Measurements from ENCODE around the gene PFKL. TPM values are rescaled to one million over a fixed set of nuclear protein-coding genes. Genes with fewer than 3 reads are reported as not detected.

The PFKL gene
- total RNA-seq, 1 experiment from 2014 or later: 134 TPM

- TF ChIP-seq, protein P1, sequence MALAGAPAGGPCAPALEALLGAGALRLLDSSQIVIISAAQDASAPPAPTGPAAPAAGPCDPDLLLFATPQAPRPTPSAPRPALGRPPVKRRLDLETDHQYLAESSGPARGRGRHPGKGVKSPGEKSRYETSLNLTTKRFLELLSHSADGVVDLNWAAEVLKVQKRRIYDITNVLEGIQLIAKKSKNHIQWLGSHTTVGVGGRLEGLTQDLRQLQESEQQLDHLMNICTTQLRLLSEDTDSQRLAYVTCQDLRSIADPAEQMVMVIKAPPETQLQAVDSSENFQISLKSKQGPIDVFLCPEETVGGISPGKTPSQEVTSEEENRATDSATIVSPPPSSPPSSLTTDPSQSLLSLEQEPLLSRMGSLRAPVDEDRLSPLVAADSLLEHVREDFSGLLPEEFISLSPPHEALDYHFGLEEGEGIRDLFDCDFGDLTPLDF (CRISPR knock-in tag; IDR thresholded peaks at IDR 0.05): no peak
- TF ChIP-seq ZNF232 (CRISPR knock-in tag; IDR thresholded peaks at IDR 0.05): no peak
- no peak for TF ChIP-seq OVOL2 (CRISPR knock-in tag; IDR thresholded peaks at IDR 0.05; ENCODE audit: borderline replicate concordance)
- no peak for TF ChIP-seq ESRRA (CRISPR knock-in tag; IDR thresholded peaks at IDR 0.05; ENCODE audit: borderline replicate concordance)
- no peak for TF ChIP-seq SMAD4 (CRISPR knock-in tag; IDR thresholded peaks at IDR 0.05)
- no peak for TF ChIP-seq NFATC4 (CRISPR knock-in tag; IDR thresholded peaks at IDR 0.05)
- TF ChIP-seq, protein P2, sequence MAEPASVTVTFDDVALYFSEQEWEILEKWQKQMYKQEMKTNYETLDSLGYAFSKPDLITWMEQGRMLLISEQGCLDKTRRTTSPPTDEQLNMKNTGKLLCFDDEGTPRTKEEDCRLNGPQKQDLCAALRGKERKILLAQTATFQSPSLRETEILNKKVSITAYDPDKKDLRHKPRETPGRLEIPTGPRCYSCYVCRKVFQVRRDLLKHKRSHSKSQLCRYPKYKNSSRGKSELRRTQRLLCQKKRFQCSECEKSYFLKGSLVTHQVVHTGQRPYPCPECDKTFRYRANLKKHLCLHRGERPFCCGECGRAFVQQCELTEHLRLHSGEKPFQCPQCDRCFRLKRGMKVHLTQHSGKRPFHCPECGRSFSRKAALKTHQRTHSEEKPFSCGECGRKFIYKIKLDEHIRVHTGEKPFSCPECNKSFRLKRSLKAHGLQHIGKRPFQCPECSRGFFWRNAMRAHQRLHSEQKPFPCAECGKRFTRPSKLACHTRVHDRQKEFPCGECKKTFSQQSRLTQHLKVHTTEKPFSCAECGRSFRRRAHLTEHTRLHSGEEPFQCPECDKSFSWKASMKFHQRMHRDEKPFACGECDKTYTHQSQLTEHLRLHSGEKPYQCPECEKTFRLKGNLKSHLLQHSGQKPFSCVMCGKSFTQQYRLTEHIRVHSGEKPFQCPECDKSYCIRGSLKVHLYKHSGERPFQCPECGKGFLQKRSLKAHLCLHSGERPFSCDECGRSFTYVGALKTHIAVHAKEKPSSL (CRISPR knock-in tag; conservative IDR thresholded peaks at IDR 0.05): no peak
- TF ChIP-seq, protein P3, sequence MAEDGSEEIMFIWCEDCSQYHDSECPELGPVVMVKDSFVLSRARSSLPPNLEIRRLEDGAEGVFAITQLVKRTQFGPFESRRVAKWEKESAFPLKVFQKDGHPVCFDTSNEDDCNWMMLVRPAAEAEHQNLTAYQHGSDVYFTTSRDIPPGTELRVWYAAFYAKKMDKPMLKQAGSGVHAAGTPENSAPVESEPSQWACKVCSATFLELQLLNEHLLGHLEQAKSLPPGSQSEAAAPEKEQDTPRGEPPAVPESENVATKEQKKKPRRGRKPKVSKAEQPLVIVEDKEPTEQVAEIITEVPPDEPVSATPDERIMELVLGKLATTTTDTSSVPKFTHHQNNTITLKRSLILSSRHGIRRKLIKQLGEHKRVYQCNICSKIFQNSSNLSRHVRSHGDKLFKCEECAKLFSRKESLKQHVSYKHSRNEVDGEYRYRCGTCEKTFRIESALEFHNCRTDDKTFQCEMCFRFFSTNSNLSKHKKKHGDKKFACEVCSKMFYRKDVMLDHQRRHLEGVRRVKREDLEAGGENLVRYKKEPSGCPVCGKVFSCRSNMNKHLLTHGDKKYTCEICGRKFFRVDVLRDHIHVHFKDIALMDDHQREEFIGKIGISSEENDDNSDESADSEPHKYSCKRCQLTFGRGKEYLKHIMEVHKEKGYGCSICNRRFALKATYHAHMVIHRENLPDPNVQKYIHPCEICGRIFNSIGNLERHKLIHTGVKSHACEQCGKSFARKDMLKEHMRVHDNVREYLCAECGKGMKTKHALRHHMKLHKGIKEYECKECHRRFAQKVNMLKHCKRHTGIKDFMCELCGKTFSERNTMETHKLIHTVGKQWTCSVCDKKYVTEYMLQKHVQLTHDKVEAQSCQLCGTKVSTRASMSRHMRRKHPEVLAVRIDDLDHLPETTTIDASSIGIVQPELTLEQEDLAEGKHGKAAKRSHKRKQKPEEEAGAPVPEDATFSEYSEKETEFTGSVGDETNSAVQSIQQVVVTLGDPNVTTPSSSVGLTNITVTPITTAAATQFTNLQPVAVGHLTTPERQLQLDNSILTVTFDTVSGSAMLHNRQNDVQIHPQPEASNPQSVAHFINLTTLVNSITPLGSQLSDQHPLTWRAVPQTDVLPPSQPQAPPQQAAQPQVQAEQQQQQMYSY (CRISPR knock-in tag; IDR thresholded peaks at IDR 0.05): no peak
Observed at GRCh38 chr21:44281801-44282200, 18.1 kb upstream of the PFKL start (continued).

DNA sequence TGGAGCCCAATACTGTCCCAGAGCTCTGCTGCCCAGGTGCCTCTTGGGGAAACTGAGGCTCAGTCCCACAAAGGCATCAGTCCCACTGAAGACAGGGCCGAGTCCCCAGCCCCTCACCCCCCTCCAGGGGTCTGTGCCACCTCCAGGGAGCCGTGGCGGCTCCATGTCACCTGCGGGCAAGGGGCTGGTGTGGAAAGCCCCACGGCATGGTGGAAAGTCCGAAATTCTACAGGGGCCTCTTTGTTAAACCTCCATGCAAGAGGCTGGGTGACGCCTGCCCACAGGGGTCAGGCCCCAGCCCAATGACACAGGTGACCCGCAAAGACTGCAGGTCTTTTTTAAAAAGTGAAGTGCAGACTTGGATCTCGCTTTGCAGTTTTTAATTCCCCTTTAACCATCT, 17.5 kb upstream of the PFKL start:
- H3K4me3 Mint-ChIP-seq: no peak overlapping the region
- peaks cover 21% of the 10 kb centered on the region for H3K4me1 Mint-ChIP-seq
- POLR2A ChIA-PET: no interaction called here
- no peak overlapping the region for H3K27ac Mint-ChIP-seq
- no peak for DNase-seq (ENCODE audit: low spot score)
- H3K9me3 Mint-ChIP-seq: no peaks in the 10 kb centered on the region
- no peaks in the 10 kb centered on the region for H3K36me3 Mint-ChIP-seq
- CTCF ChIA-PET: no interaction called here
- H3K27me3 Mint-ChIP-seq (ENCODE audit: low read depth): peaks cover 30% of the 10 kb centered on the region
- no peak for ATAC-seq
- TF ChIP-seq USF1 (CRISPR knock-in tag; IDR thresholded peaks at IDR 0.05) (no peak), NR1H2 (CRISPR knock-in tag; IDR thresholded peaks at IDR 0.05) (no peak), SMAD4 (CRISPR knock-in tag; IDR thresholded peaks at IDR 0.05) (no peak), EMX1 (CRISPR knock-in tag; IDR thresholded peaks at IDR 0.05) (no peak), ATF2 (CRISPR knock-in tag; IDR thresholded peaks at IDR 0.05; ENCODE audit: borderline replicate concordance, low read depth) (no peak), ZNF671 (CRISPR knock-in tag; IDR thresholded peaks at IDR 0.05) (no peak), RORB (CRISPR knock-in tag; IDR thresholded peaks at IDR 0.05) (no peak), FOXP1 (CRISPR knock-in tag; IDR thresholded peaks at IDR 0.05; ENCODE audit: borderline replicate concordance) (no peak), GTF2I (CRISPR knock-in tag; conservative IDR thresholded peaks at IDR 0.05) (no peak), ZNF121 (CRISPR knock-in tag; IDR thresholded peaks at IDR 0.05) (no peak), ZNF423 (CRISPR knock-in tag; IDR thresholded peaks at IDR 0.05) (no peak)
- TF ChIP-seq, protein P4, sequence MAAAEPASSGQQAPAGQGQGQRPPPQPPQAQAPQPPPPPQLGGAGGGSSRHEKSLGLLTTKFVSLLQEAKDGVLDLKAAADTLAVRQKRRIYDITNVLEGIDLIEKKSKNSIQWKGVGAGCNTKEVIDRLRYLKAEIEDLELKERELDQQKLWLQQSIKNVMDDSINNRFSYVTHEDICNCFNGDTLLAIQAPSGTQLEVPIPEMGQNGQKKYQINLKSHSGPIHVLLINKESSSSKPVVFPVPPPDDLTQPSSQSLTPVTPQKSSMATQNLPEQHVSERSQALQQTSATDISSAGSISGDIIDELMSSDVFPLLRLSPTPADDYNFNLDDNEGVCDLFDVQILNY (CRISPR knock-in tag; IDR thresholded peaks at IDR 0.05): no peak
- TF ChIP-seq, protein P5, sequence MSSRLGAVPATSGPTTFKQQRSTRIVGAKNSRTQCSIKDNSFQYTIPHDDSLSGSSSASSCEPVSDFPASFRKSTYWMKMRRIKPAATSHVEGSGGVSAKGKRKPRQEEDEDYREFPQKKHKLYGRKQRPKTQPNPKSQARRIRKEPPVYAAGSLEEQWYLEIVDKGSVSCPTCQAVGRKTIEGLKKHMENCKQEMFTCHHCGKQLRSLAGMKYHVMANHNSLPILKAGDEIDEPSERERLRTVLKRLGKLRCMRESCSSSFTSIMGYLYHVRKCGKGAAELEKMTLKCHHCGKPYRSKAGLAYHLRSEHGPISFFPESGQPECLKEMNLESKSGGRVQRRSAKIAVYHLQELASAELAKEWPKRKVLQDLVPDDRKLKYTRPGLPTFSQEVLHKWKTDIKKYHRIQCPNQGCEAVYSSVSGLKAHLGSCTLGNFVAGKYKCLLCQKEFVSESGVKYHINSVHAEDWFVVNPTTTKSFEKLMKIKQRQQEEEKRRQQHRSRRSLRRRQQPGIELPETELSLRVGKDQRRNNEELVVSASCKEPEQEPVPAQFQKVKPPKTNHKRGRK (CRISPR knock-in tag; IDR thresholded peaks at IDR 0.05; ENCODE audit: borderline replicate concordance): no peak
- TF ChIP-seq, protein P6, sequence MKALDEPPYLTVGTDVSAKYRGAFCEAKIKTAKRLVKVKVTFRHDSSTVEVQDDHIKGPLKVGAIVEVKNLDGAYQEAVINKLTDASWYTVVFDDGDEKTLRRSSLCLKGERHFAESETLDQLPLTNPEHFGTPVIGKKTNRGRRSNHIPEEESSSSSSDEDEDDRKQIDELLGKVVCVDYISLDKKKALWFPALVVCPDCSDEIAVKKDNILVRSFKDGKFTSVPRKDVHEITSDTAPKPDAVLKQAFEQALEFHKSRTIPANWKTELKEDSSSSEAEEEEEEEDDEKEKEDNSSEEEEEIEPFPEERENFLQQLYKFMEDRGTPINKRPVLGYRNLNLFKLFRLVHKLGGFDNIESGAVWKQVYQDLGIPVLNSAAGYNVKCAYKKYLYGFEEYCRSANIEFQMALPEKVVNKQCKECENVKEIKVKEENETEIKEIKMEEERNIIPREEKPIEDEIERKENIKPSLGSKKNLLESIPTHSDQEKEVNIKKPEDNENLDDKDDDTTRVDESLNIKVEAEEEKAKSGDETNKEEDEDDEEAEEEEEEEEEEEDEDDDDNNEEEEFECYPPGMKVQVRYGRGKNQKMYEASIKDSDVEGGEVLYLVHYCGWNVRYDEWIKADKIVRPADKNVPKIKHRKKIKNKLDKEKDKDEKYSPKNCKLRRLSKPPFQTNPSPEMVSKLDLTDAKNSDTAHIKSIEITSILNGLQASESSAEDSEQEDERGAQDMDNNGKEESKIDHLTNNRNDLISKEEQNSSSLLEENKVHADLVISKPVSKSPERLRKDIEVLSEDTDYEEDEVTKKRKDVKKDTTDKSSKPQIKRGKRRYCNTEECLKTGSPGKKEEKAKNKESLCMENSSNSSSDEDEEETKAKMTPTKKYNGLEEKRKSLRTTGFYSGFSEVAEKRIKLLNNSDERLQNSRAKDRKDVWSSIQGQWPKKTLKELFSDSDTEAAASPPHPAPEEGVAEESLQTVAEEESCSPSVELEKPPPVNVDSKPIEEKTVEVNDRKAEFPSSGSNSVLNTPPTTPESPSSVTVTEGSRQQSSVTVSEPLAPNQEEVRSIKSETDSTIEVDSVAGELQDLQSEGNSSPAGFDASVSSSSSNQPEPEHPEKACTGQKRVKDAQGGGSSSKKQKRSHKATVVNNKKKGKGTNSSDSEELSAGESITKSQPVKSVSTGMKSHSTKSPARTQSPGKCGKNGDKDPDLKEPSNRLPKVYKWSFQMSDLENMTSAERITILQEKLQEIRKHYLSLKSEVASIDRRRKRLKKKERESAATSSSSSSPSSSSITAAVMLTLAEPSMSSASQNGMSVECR (CRISPR knock-in tag; IDR thresholded peaks at IDR 0.05; ENCODE audit: borderline replicate concordance): no peak

Measured in WTC11 (cell line).